Fibroblast of skin of right biceps (primary cell): ENCODE results near the gene KDM1B.

ENCODE experiments used
- DNase-seq: peaks from one replicate; pipeline ENCODE4 v3.0.0-alpha.2; 2013

KDM1B gene

GRCh38 chr6:18235524-18235923, 80.3 kb downstream of the KDM1B start:
- DNase-seq = no peak

GRCh38 chr6:18237167-18237566, 81.9 kb downstream of the KDM1B start:
- no peak for DNase-seq

- DNase-seq = no peak
Measured at GRCh38 chr6:18240230-18240629, 85.0 kb downstream of the KDM1B start.

- DNase-seq = no peak
Measured at GRCh38 chr6:18241208-18242038, 86.2 kb downstream of the KDM1B start.

GRCh38 chr6:18242062-18242851, 87.0 kb downstream of the KDM1B start:
- peak; percentile 93 for DNase-seq

GRCh38 chr6:18243302-18243893, 88.2 kb downstream of the KDM1B start:
- DNase-seq = no peak

GRCh38 chr6:18244251-18244650, 89.0 kb downstream of the KDM1B start:
- no peak for DNase-seq

- DNase-seq = no peak
Measured at GRCh38 chr6:18245079-18245478, 89.9 kb downstream of the KDM1B start.

GRCh38 chr6:18245642-18246041, 90.4 kb downstream of the KDM1B start:
- DNase-seq = no peak

- no peak for DNase-seq
Measured at GRCh38 chr6:18246205-18246604, 91.0 kb downstream of the KDM1B start.

- no peak for DNase-seq
Measured at GRCh38 chr6:18247002-18247401, 91.8 kb downstream of the KDM1B start.

GRCh38 chr6:18248698-18249097, 93.5 kb downstream of the KDM1B start:
- DNase-seq = no peak

GRCh38 chr6:18249271-18249670, 94.0 kb downstream of the KDM1B start:
- DNase-seq = no peak

GRCh38 chr6:18253635-18254034, 98.4 kb downstream of the KDM1B start:
- DNase-seq = no peak

GRCh38 chr6:18254793-18255192, 99.6 kb downstream of the KDM1B start:
- no peak for DNase-seq

- peak; percentile 18 for DNase-seq
Measured at GRCh38 chr6:18259675-18260447, 104.6 kb downstream of the KDM1B start.

GRCh38 chr6:18260448-18261106, 105.4 kb downstream of the KDM1B start:
- peak; percentile 42 for DNase-seq

GRCh38 chr6:18261877-18262276, 106.7 kb downstream of the KDM1B start:
- DNase-seq = no peak

- DNase-seq = peak; percentile 12
Measured at GRCh38 chr6:18262702-18263417, 107.6 kb downstream of the KDM1B start.

- peak; percentile 14 for DNase-seq
Measured at GRCh38 chr6:18263418-18264218, 108.4 kb downstream of the KDM1B start.
